ENCODE results near the gene C4orf33. TPM values are rescaled to one million over a fixed set of nuclear protein-coding genes. Genes with fewer than 3 reads are reported as not detected.

The C4orf33 gene
- total RNA-seq, 1 experiment from 2014 or later: 6.2 TPM

GRCh38 chr4:129131343-129131742, 35.4 kb downstream of the C4orf33 start:
- peaks cover 3% of the 10 kb centered on the region for H3K27me3 Mint-ChIP-seq (ENCODE audit: insufficient read depth, unreplicated experiment)
- H3K27ac Mint-ChIP-seq (ENCODE audit: unreplicated experiment): no peak overlapping the region
- H3K9me3 Mint-ChIP-seq (ENCODE audit: unreplicated experiment): peaks cover 11% of the 10 kb centered on the region
- intact Hi-C loops (cut with micrococcal nuclease; ENCODE audit: unreplicated experiment): no loop called here
- no peak overlapping the region for H3K4me3 Mint-ChIP-seq (ENCODE audit: unreplicated experiment)
- Histone ChIP-seq H3K4me1 (no peaks in the 10 kb centered on the region), H3K27me3 (replicated peaks; ENCODE audit: control insufficient read depth, insufficient read depth, low read length) (no peaks in the 10 kb centered on the region), H3K4me3 (ENCODE audit: low read depth, low read length) (no peak overlapping the region), H3K9me3 (no peaks in the 10 kb centered on the region), H3K36me3 (ENCODE audit: control insufficient read depth, insufficient read depth, low read length) (no peaks in the 10 kb centered on the region)
- POLR2A ChIA-PET: no interaction called here
- CTCF ChIA-PET: no interaction called here
- H3K36me3 Mint-ChIP-seq (ENCODE audit: insufficient read depth, unreplicated experiment): no peaks in the 10 kb centered on the region
- H3K4me1 Mint-ChIP-seq (ENCODE audit: low read depth, unreplicated experiment): no peaks in the 10 kb centered on the region
- no peak for TF ChIP-seq CTCF (IDR thresholded peaks at IDR 0.05; ENCODE audit: insufficient read depth in 1 of 2, low read depth in 1 of 2, low read length in 1 of 2, severe bottlenecking in 1 of 2, unreplicated experiment in 1 of 2)
- no peak for DNase-seq
- no TSS peak for BruUV-seq (replicated peaks)

- intact Hi-C loops (cut with micrococcal nuclease; ENCODE audit: unreplicated experiment): no loop called here
These were observed 40.5 kb downstream of the C4orf33 start for GRCh38 chr4:129136433-129136832.

GRCh38 chr4:129138810-129139496, 43.0 kb downstream of the C4orf33 start:
- H3K27me3 ChIP-seq (replicated peaks; ENCODE audit: control insufficient read depth, insufficient read depth, low read length): no peaks in the 10 kb centered on the region
- no peak for TF ChIP-seq CTCF (IDR thresholded peaks at IDR 0.05; ENCODE audit: insufficient read depth in 1 of 2, low read depth in 1 of 2, low read length in 1 of 2, severe bottlenecking in 1 of 2, unreplicated experiment in 1 of 2)
- Mint-ChIP-seq H3K4me1 (ENCODE audit: low read depth, unreplicated experiment) (no peaks in the 10 kb centered on the region), H3K27me3 (ENCODE audit: insufficient read depth, unreplicated experiment) (peaks cover 3% of the 10 kb centered on the region), H3K4me3 (ENCODE audit: unreplicated experiment) (no peak overlapping the region), H3K27ac (ENCODE audit: unreplicated experiment) (no peak overlapping the region), H3K36me3 (ENCODE audit: insufficient read depth, unreplicated experiment) (no peaks in the 10 kb centered on the region), H3K9me3 (ENCODE audit: unreplicated experiment) (no peaks in the 10 kb centered on the region)
- no peaks in the 10 kb centered on the region for H3K36me3 ChIP-seq (ENCODE audit: control insufficient read depth, insufficient read depth, low read length)
- no peaks in the 10 kb centered on the region for H3K4me1 ChIP-seq
- ChIA-PET CTCF (no interaction called here), POLR2A (no interaction called here)
- BruUV-seq (replicated peaks): no TSS peak
- intact Hi-C loops (cut with micrococcal nuclease; ENCODE audit: unreplicated experiment): no loop called here
- H3K9me3 ChIP-seq: no peaks in the 10 kb centered on the region
- H3K4me3 ChIP-seq (ENCODE audit: low read depth, low read length): no peak overlapping the region
- DNase-seq: peak in 1 of 2 experiments; percentile 7

More at GRCh38 chr4:129136433-129136832, 40.5 kb downstream of the C4orf33 start:
- H3K9me3 ChIP-seq: no peaks in the 10 kb centered on the region
- Mint-ChIP-seq H3K4me3 (ENCODE audit: unreplicated experiment) (no peak overlapping the region), H3K4me1 (ENCODE audit: low read depth, unreplicated experiment) (no peaks in the 10 kb centered on the region), H3K9me3 (ENCODE audit: unreplicated experiment) (peaks cover 7% of the 10 kb centered on the region), H3K36me3 (ENCODE audit: insufficient read depth, unreplicated experiment) (no peaks in the 10 kb centered on the region), H3K27ac (ENCODE audit: unreplicated experiment) (no peak overlapping the region), H3K27me3 (ENCODE audit: insufficient read depth, unreplicated experiment) (peaks cover 3% of the 10 kb centered on the region)
- no peaks in the 10 kb centered on the region for H3K27me3 ChIP-seq (replicated peaks; ENCODE audit: control insufficient read depth, insufficient read depth, low read length)
- BruUV-seq (replicated peaks): no TSS peak
- no peaks in the 10 kb centered on the region for H3K4me1 ChIP-seq
- H3K4me3 ChIP-seq (ENCODE audit: low read depth, low read length): no peak overlapping the region
- DNase-seq: no peak
- CTCF ChIA-PET: no interaction called here
- POLR2A ChIA-PET: no interaction called here
- TF ChIP-seq CTCF (IDR thresholded peaks at IDR 0.05; ENCODE audit: insufficient read depth in 1 of 2, low read depth in 1 of 2, low read length in 1 of 2, severe bottlenecking in 1 of 2, unreplicated experiment in 1 of 2): no peak
- no peaks in the 10 kb centered on the region for H3K36me3 ChIP-seq (ENCODE audit: control insufficient read depth, insufficient read depth, low read length)

All from Caco-2 (cell line).